H1 (cell line): Measurements from ENCODE around the gene NAA38. TPM values are rescaled to one million over a fixed set of nuclear protein-coding genes. Genes with fewer than 3 reads are reported as not detected.

Source experiments
- ATF3 ChIP-seq: IDR thresholded peaks from 2 replicates; pipeline ENCODE4 v1.6.1; 2011; ENCODE audit warnings: low read depth, mild to moderate bottlenecking, low read length; ENCODE audit not compliant: insufficient read depth
- BACH1 ChIP-seq: IDR thresholded peaks from 2 replicates; pipeline ENCODE4 v1.6.1; 2012; ENCODE audit warnings: low read length, improper control_type of control experiment
- CHD2 ChIP-seq: IDR thresholded peaks from 2 replicates; pipeline ENCODE4 v1.6.1; 2012; ENCODE audit warnings: low read length, improper control_type of control experiment
- CREB1 ChIP-seq: IDR thresholded peaks from 2 replicates; pipeline ENCODE4 v1.6.1; 2012; ENCODE audit warnings: inconsistent platforms
- CTBP2 ChIP-seq: IDR thresholded peaks from 2 replicates; pipeline ENCODE4 v1.7.0; 2011; ENCODE audit warnings: borderline replicate concordance, mild to moderate bottlenecking, moderate library complexity, mixed read lengths, low read length; ENCODE audit not compliant: insufficient read depth, insufficient read length
- CTCF ChIP-seq, 3 experiments: IDR thresholded peaks; 1 replicate in 2 of 3; 2 replicates in 1 of 3; pipeline versions ENCODE4 v1.5.1 to v1.6.1; 2011; ENCODE audit warnings: low read length in 3 of 3, mild to moderate bottlenecking in 3 of 3, inconsistent platforms in 2 of 3, low read depth in 1 of 3, moderate library complexity in 1 of 3; ENCODE audit not compliant: insufficient read depth in 1 of 3; ENCODE audit errors: control extremely low read depth in 1 of 3
- E2F6 ChIP-seq: IDR thresholded peaks from 2 replicates; pipeline ENCODE4 v1.6.1; 2012; ENCODE audit warnings: inconsistent platforms
- HDAC2 ChIP-seq, 2 experiments: fragments of 300-600 bp in 1 of 2; sonication (generic) in 1 of 2; IDR thresholded peaks; 2 replicates each; pipeline ENCODE4 v1.6.1; 2011 to 2012; ENCODE audit warnings: low read depth in 2 of 2, low read length in 2 of 2, mild to moderate bottlenecking in 2 of 2, moderate library complexity in 2 of 2, borderline replicate concordance in 1 of 2, inconsistent platforms in 1 of 2
- JUND ChIP-seq: IDR thresholded peaks from 2 replicates; pipeline ENCODE4 v1.6.1; 2011; ENCODE audit warnings: mild to moderate bottlenecking, improper control_type of control experiment, low read length
- PHF8 ChIP-seq: fragments of 200-600 bp; sonication (generic); conservative IDR thresholded peaks from 2 replicates; pipeline ENCODE4 v1.7.1; 2012; ENCODE audit warnings: low read depth, mild to moderate bottlenecking, inconsistent platforms, low read length, moderate library complexity
- RAD21 ChIP-seq, 2 experiments: IDR thresholded peaks in 1 of 2; conservative IDR thresholded peaks in 1 of 2; 2 replicates each; pipeline ENCODE4 v1.6.1; 2011; ENCODE audit warnings: low read depth in 2 of 2, low read length in 2 of 2, improper control_type of control experiment in 1 of 2, inconsistent platforms in 1 of 2, mild to moderate bottlenecking in 1 of 2, moderate library complexity in 1 of 2
- RBBP5 ChIP-seq: IDR thresholded peaks from 2 replicates; pipeline ENCODE4 v1.7.1; 2012; ENCODE audit warnings: low read depth, mild to moderate bottlenecking, inconsistent platforms, low read length, moderate library complexity, borderline replicate concordance
- SAP30 ChIP-seq: fragments of 300-600 bp; sonication (generic); IDR thresholded peaks from 2 replicates; pipeline ENCODE4 v1.7.1; 2012; ENCODE audit warnings: low read length, moderate library complexity, mild to moderate bottlenecking, inconsistent platforms; ENCODE audit not compliant: insufficient read depth, insufficient replicate concordance
- SP1 ChIP-seq: IDR thresholded peaks from 2 replicates; pipeline ENCODE4 v1.6.1; 2011; ENCODE audit warnings: low read depth, low read length
- USF2 ChIP-seq: IDR thresholded peaks from 2 replicates; pipeline ENCODE4 v1.6.1; 2011; ENCODE audit warnings: low read length, improper control_type of control experiment
- ZNF274 ChIP-seq: IDR thresholded peaks from 2 replicates; pipeline ENCODE4 v1.7.0; 2012; ENCODE audit warnings: low read length, borderline replicate concordance; ENCODE audit errors: extremely low read depth
- polyA plus RNA-seq, 7 experiments: library from polyadenylated mRNA; depleted of rRNA in 3 of 7; stranded (reverse) in 5 of 7; unstranded in 2 of 7; fragments of >200 nt in 5 of 7; fragments of 200-250 nt in 2 of 7; gene quantifications; 1 replicate in 5 of 7; 2 replicates in 1 of 7; 4 replicates in 1 of 7; pipeline versions ENCODE4 v1.2.1 to v1.2.3, GENCODE V29; 2011 to 2013; ENCODE audit warnings: missing spikeins in 2 of 7, mixed read lengths in 2 of 7
- total RNA-seq: library from RNA; stranded (reverse); fragmentation: NEBNext Ultra II Directional; extraction: Animal tissue kit (Norgen Biotek cat#: 25700); gene quantifications from 2 replicates; pipeline ENCODE4 v1.2.1, GENCODE V29; 2021

The NAA38 gene
- total and polyA plus RNA-seq, 2 of the 8 experiments (the other 6 are each of a cell fraction or from before 2014, with no cell fraction given): 30.2 to 109 TPM

- TF ChIP-seq E2F6 (0 out of 2 replicates have a peak, but pooled peaks have one; percentile 36), USF2 (no peak), BACH1 (peak; percentile 50; the same call in 1 of the 2 replicates), CHD2 (peak; percentile 99), ZNF274 (no peak), SAP30 (peak; percentile 30), CREB1 (peak; percentile 39; the same call in 1 of the 2 replicates), RAD21 (IDR thresholded peaks at IDR 0.05 in 1 of 2, conservative IDR thresholded peaks at IDR 0.05 in 1 of 2; ENCODE audit: low read depth in 2 of 2, low read length in 2 of 2) (peak; percentile 3 to 35; a peak in 2 of 4 replicates), RBBP5 (peak; percentile 85), ATF3 (peak; percentile 20; the same call in 1 of the 2 replicates), SP1 (peak; percentile 47; the same call in 1 of the 2 replicates), PHF8 (peak; percentile 66), JUND (no peak), CTBP2 (peak; percentile 73), HDAC2 (IDR thresholded peaks at IDR 0.05; ENCODE audit: borderline replicate concordance in 1 of 2, low read depth in 2 of 2, low read length in 2 of 2) (peak in 1 of 2 experiments; percentile 6; a peak in 1 of 4 replicates), CTCF (IDR thresholded peaks at IDR 0.05; ENCODE audit: control extremely low read depth in 1 of 3, insufficient read depth in 1 of 3, low read depth in 1 of 3, low read length in 3 of 3) (peak; percentile 31 to 54 (median 45); a peak in 3 of 4 replicates)
Observed at GRCh38 chr17:7856811-7857712, at the start of gene NAA38 (continued).
